Neuronal stem cell (in vitro differentiated cells): Measurements from ENCODE around the gene TRIM63.
A peak's percentile ranks its signal among the peaks of the same experiment; 100 is the strongest.

ENCODE experiments used
- DNase-seq: peaks from one replicate; pipeline ENCODE4 v3.0.0-alpha.2; 2013; ENCODE audit warnings: low spot score
- H2AFZ ChIP-seq: one replicate; pipeline ENCODE4 v1.6.1; 2013; ENCODE audit warnings: mild to moderate bottlenecking, low read length, inconsistent platforms
- H2AK5ac ChIP-seq: 2 replicates; pipeline ENCODE4 v1.6.1; 2013; ENCODE audit warnings: low read depth, mild to moderate bottlenecking, inconsistent platforms, low read length, moderate library complexity, mixed read lengths
- H2BK120ac ChIP-seq: 2 replicates; pipeline ENCODE4 v1.6.1; 2013; ENCODE audit warnings: low read depth, mild to moderate bottlenecking, inconsistent platforms, low read length, moderate library complexity, mixed read lengths
- H2BK12ac ChIP-seq: one replicate; pipeline ENCODE4 v1.6.1; 2013; ENCODE audit warnings: low read length, inconsistent platforms
- H2BK15ac ChIP-seq: 2 replicates; pipeline ENCODE4 v1.6.1; 2013; ENCODE audit warnings: mild to moderate bottlenecking, low read length, inconsistent platforms, mixed read lengths
- H2BK5ac ChIP-seq: one replicate; pipeline ENCODE4 v1.6.1; 2013; ENCODE audit warnings: inconsistent platforms, mild to moderate bottlenecking, low read length, moderate library complexity
- H3K14ac ChIP-seq: one replicate; pipeline ENCODE4 v1.6.1; 2013; ENCODE audit warnings: low read length, inconsistent platforms
- H3K18ac ChIP-seq: 2 replicates; pipeline ENCODE4 v1.6.1; 2013; ENCODE audit warnings: low read length, inconsistent platforms
- H3K23ac ChIP-seq: 2 replicates; pipeline ENCODE4 v1.6.1; 2013; ENCODE audit warnings: low read depth, mild to moderate bottlenecking, mixed read lengths, low read length, inconsistent platforms; ENCODE audit not compliant: poor library complexity
- H3K27ac ChIP-seq: replicated peaks from 3 replicates; pipeline ENCODE4 v1.5.1; 2013; ENCODE audit warnings: low read length, inconsistent platforms
- H3K27me3 ChIP-seq, 3 experiments: 2 replicates each; pipeline ENCODE4 v1.6.1; 2013; ENCODE audit warnings: low read length in 3 of 3, mild to moderate bottlenecking in 2 of 3, inconsistent platforms in 1 of 3, low read depth in 1 of 3, mixed read lengths in 1 of 3, moderate library complexity in 1 of 3; ENCODE audit not compliant: control insufficient read depth in 3 of 3, insufficient read depth in 3 of 3
- H3K36me3 ChIP-seq, 2 donors: replicated peaks in 1 of 2; 2 replicates each; pipeline ENCODE4 v1.6.1; 2013; ENCODE audit warnings: low read length in 2 of 2; ENCODE audit not compliant: control insufficient read depth in 2 of 2, insufficient read depth in 2 of 2
- H3K4ac ChIP-seq: 2 replicates; pipeline ENCODE4 v1.6.1; 2013; ENCODE audit warnings: inconsistent platforms, mild to moderate bottlenecking, low read length, moderate library complexity
- H3K4me1 ChIP-seq, 2 donors: 1 replicate in 1 of 2; 2 replicates in 1 of 2; pipeline ENCODE4 v1.6.1; 2013; ENCODE audit warnings: low read length in 2 of 2, low read depth in 1 of 2; ENCODE audit not compliant: control insufficient read depth in 2 of 2, insufficient read depth in 1 of 2
- H3K4me2 ChIP-seq: one replicate; pipeline ENCODE4 v1.6.1; 2013; ENCODE audit warnings: mild to moderate bottlenecking, low read length, inconsistent platforms; ENCODE audit not compliant: insufficient read depth, poor library complexity, severe bottlenecking
- H3K4me3 ChIP-seq, 2 donors: 2 replicates each; pipeline ENCODE4 v1.5.1; 2013; ENCODE audit warnings: low read length in 2 of 2, mild to moderate bottlenecking in 2 of 2, inconsistent platforms in 1 of 2, moderate library complexity in 1 of 2
- H3K79me1 ChIP-seq: one replicate; pipeline ENCODE4 v1.6.1; 2013; ENCODE audit warnings: low read depth, mild to moderate bottlenecking, inconsistent platforms, low read length, moderate library complexity
- H3K9ac ChIP-seq: one replicate; pipeline ENCODE4 v1.6.1; 2013; ENCODE audit warnings: mild to moderate bottlenecking, low read depth, low read length, inconsistent platforms; ENCODE audit not compliant: poor library complexity
- H3K9me3 ChIP-seq, 2 donors: replicated peaks in 1 of 2; 2 replicates each; pipeline versions ENCODE3 to v1.6.1; 2013; ENCODE audit warnings: low read length in 2 of 2, mild to moderate bottlenecking in 2 of 2, inconsistent platforms in 1 of 2, low read depth in 1 of 2, mixed read lengths in 1 of 2, moderate library complexity in 1 of 2; ENCODE audit not compliant: control insufficient read depth in 2 of 2, insufficient read depth in 1 of 2
- H4K8ac ChIP-seq: one replicate; pipeline ENCODE4 v1.6.1; 2013; ENCODE audit warnings: low read depth, mild to moderate bottlenecking, inconsistent platforms, low read length, moderate library complexity
- H4K91ac ChIP-seq: one replicate; pipeline ENCODE4 v1.6.1; 2013; ENCODE audit warnings: low read length, low read depth, mild to moderate bottlenecking, inconsistent platforms; ENCODE audit not compliant: poor library complexity
- WGBS, 2 donors: extraction: QIAGEN DNeasy Blood & Tissue Kit; methylation state at CpG; one replicate each; pipeline ENCODE4 v1.1.7; 2013; ENCODE audit warnings: missing lambda C conversion rate in 2 of 2, mixed read lengths in 1 of 2; ENCODE audit not compliant: insufficient read length in 2 of 2, insufficient replicate concordance in 1 of 2; ENCODE audit errors: extremely low coverage in 2 of 2; 5-methylcytosine and 5-hydroxymethylcytosine counted together

Gene TRIM63

GRCh38 chr1:26044414-26044813 lies 23.0 kb downstream of the TRIM63 start:
- no peak overlapping the region for H2BK5ac ChIP-seq
- H3K79me1 ChIP-seq, result no peaks in the 10 kb centered on the region
- no peak overlapping the region for H3K4me2 ChIP-seq
- H3K27me3 ChIP-seq, result peaks cover 21 to 84% (median 67%) of the 10 kb centered on the region in 3 experiments
- peak overlapping the region; percentile 9 for H3K23ac ChIP-seq
- no peak overlapping the region for H2BK15ac ChIP-seq
- H3K27ac ChIP-seq, result no peak overlapping the region
- DNase-seq, result no peak
- no peak overlapping the region for H3K4me3 ChIP-seq
- H2AK5ac ChIP-seq, result no peak overlapping the region
- no peak overlapping the region for H3K4ac ChIP-seq
- no CpG with 5 or more reads among the region's 3 CpGs for WGBS, 2 donors
- peaks cover 0 to 2% of the 10 kb centered on the region in 2 donors for H3K9me3 ChIP-seq
- H3K4me1 ChIP-seq, result peaks cover 0 to 8% of the 10 kb centered on the region in 2 donors
- H3K14ac ChIP-seq, result no peak overlapping the region
- H4K8ac ChIP-seq, result no peak overlapping the region
- H3K9ac ChIP-seq, result peak overlapping the region; percentile 30
- H2BK120ac ChIP-seq, result no peak overlapping the region
- peak overlapping the region; percentile 39 for H3K18ac ChIP-seq
- no peaks in the 10 kb centered on the region for H3K36me3 ChIP-seq
- no peak overlapping the region for H2AFZ ChIP-seq
- no peak overlapping the region for H2BK12ac ChIP-seq
- no peak overlapping the region for H4K91ac ChIP-seq

GRCh38 chr1:26043765-26044164 lies 23.7 kb downstream of the TRIM63 start:
- no peak overlapping the region for H4K91ac ChIP-seq
- H3K14ac ChIP-seq, result no peak overlapping the region
- H3K36me3 ChIP-seq, result no peaks in the 10 kb centered on the region
- no peak for DNase-seq
- H2BK5ac ChIP-seq, result no peak overlapping the region
- no CpG with 5 or more reads among the region's 2 CpGs for WGBS, 2 donors
- no peak overlapping the region for H4K8ac ChIP-seq
- no peak overlapping the region for H3K27ac ChIP-seq
- peaks cover 21 to 84% (median 62%) of the 10 kb centered on the region in 3 experiments for H3K27me3 ChIP-seq
- H3K79me1 ChIP-seq, result no peaks in the 10 kb centered on the region
- peaks cover 0 to 2% of the 10 kb centered on the region in 2 donors for H3K9me3 ChIP-seq
- H3K23ac ChIP-seq, result no peak overlapping the region
- no peak overlapping the region for H2BK15ac ChIP-seq
- H3K4me2 ChIP-seq, result no peak overlapping the region
- no peak overlapping the region for H3K18ac ChIP-seq
- H2AFZ ChIP-seq, result no peak overlapping the region
- no peak overlapping the region for H2BK120ac ChIP-seq
- no peak overlapping the region for H2BK12ac ChIP-seq
- no peak overlapping the region for H3K4me3 ChIP-seq
- H3K4ac ChIP-seq, result no peak overlapping the region
- no peak overlapping the region for H2AK5ac ChIP-seq
- H3K4me1 ChIP-seq, result peaks cover 0 to 8% of the 10 kb centered on the region in 2 donors
- no peak overlapping the region for H3K9ac ChIP-seq

- no peak overlapping the region for H3K14ac ChIP-seq
- H3K79me1 ChIP-seq, result no peaks in the 10 kb centered on the region
- H3K27me3 ChIP-seq, result peaks cover 21 to 77% (median 47%) of the 10 kb centered on the region in 3 experiments
- H3K4me3 ChIP-seq, result no peak overlapping the region
- no peak overlapping the region for H3K4me2 ChIP-seq
- H3K36me3 ChIP-seq, result no peaks in the 10 kb centered on the region
- no peak overlapping the region for H2BK15ac ChIP-seq
- H3K9ac ChIP-seq, result no peak overlapping the region
- no peak overlapping the region for H3K23ac ChIP-seq
- no peak overlapping the region for H3K18ac ChIP-seq
- no peak overlapping the region for H3K4ac ChIP-seq
- H2AK5ac ChIP-seq, result no peak overlapping the region
- H4K8ac ChIP-seq, result no peak overlapping the region
- H2BK5ac ChIP-seq, result no peak overlapping the region
- no peak overlapping the region for H2AFZ ChIP-seq
- no peak overlapping the region for H4K91ac ChIP-seq
- peaks cover 0 to 2% of the 10 kb centered on the region in 2 donors for H3K9me3 ChIP-seq
- no peak overlapping the region for H3K27ac ChIP-seq
- no peak for DNase-seq
- H2BK12ac ChIP-seq, result no peak overlapping the region
- WGBS, 2 donors, result no CpG with 5 or more reads among the region's 4 CpGs
- H2BK120ac ChIP-seq, result no peak overlapping the region
- peaks cover 0 to 8% of the 10 kb centered on the region in 2 donors for H3K4me1 ChIP-seq
Observed at GRCh38 chr1:26041978-26042377, 25.5 kb downstream of the TRIM63 start.

GRCh38 chr1:26041401-26041800 lies 26.0 kb downstream of the TRIM63 start:
- no peak overlapping the region for H2BK5ac ChIP-seq
- H4K91ac ChIP-seq, result no peak overlapping the region
- H3K14ac ChIP-seq, result no peak overlapping the region
- no peak overlapping the region for H3K18ac ChIP-seq
- peaks cover 3 to 5% of the 10 kb centered on the region in 2 donors for H3K4me1 ChIP-seq
- no peak overlapping the region for H3K4ac ChIP-seq
- H2BK12ac ChIP-seq, result no peak overlapping the region
- H4K8ac ChIP-seq, result no peak overlapping the region
- no peaks in the 10 kb centered on the region for H3K79me1 ChIP-seq
- H2AK5ac ChIP-seq, result no peak overlapping the region
- no peaks in the 10 kb centered on the region for H3K9me3 ChIP-seq
- H2AFZ ChIP-seq, result no peak overlapping the region
- H3K36me3 ChIP-seq, result no peaks in the 10 kb centered on the region
- no peak overlapping the region for H3K23ac ChIP-seq
- WGBS, 2 donors, result no CpG with 5 or more reads among the region's 7 CpGs
- no peak overlapping the region for H3K27ac ChIP-seq
- H2BK15ac ChIP-seq, result no peak overlapping the region
- no peak for DNase-seq
- H3K9ac ChIP-seq, result no peak overlapping the region
- H2BK120ac ChIP-seq, result no peak overlapping the region
- peaks cover 17 to 72% (median 43%) of the 10 kb centered on the region in 3 experiments for H3K27me3 ChIP-seq
- H3K4me3 ChIP-seq, result no peak overlapping the region
- no peak overlapping the region for H3K4me2 ChIP-seq
